NCI-H1694 treated with DMSO at 0.1 percent for 48 hours (cell line): ENCODE data around the gene RAB27B.
"Not testable (repeated sequence)": the region's sequence is repeated elsewhere in the genome, so short reads cannot be mapped to it uniquely, and the experiment has no call there.

Experiments used
- DNase-seq: peaks from one replicate; lab custom pipeline; 2025; lab: John Stamatoyannopoulos, UW

Gene RAB27B

DNA sequence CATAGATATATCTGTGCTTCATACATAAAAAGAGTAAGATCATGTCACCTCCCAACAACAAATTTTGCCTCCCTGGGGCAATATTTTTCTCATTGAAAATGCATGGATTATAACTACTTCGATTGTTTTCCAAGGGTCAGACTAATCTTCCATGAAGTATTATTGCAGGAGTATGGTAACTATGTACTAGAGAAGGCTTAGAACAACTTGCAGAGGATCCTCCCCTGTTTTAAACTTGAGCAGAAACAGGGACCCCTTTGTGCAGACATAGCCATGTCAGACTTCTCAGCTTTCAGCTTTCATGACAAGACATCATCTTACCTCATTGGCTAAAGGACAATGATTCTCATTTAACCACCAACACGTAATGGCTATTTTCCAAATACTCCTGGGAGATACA lies 13.2 kb upstream of the RAB27B start:
- DNase-seq = no peak

DNA sequence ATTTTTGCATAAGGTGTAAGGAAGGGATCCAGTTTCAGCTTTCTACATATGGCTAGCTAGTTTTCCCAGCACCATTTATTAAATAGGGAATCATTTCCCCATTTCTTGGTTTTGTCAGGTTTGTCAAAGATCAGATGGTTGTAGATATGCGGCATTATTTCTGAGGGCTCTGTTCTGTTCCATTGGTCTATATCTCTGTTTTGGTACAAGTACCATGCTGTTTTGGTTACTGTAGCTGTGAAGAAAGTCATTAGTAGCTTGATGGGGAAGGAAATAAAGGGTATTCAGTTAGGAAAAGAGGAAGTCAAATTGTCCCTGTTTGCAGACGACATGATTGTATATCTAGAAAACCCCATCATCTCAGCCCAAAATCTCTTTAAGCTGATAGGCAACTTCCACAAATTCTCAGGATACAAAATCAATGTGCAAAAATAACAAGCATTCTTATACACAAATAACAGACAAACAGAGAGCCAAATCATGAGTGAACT lies 7.4 kb upstream of the RAB27B start:
- not testable (repeated sequence) for DNase-seq

DNA sequence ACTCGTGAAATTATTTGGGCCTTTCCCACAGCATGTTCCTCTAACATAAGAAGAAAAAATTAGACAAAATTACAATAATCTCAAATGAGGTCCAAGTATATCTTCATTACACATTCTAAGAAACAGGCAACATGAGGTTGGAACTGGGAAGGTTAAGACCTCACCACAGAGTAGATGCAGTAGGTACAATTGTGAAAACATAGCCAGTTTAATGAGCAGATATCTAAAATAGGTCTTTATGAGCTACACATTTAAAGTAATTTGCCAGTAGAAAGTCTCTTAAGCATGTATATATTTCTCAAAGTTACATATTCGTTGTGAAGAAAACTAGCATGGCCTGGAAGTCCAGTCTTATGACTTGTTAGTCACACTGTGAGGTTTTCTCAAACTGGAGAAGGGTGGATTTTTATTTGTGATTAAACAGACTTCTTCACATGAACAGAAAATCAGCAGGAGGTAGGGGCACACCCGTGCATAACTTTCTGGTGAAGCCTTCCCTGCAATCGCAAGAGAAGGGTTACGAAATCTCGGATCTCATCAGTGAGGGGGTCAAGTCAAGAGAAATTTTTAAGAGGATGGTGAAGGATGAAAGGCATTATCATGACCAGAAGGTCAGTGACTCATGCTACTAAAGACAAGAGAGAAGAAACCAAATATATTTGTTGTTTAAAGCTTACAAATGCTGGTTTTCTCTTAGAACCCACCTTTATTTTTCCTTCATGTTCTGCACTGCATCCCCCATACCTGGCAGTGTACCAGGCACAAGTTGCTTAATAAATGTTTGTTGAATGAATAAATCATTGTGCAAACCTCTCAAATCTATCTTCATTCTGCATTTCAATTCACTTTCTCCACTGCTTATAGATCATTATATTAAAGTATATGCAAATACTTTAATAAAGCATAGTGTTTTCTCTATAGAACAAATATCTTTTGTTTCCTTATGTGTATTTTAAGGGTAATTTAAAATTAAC lies 5.1 kb upstream of the RAB27B start:
- no peak for DNase-seq

DNA sequence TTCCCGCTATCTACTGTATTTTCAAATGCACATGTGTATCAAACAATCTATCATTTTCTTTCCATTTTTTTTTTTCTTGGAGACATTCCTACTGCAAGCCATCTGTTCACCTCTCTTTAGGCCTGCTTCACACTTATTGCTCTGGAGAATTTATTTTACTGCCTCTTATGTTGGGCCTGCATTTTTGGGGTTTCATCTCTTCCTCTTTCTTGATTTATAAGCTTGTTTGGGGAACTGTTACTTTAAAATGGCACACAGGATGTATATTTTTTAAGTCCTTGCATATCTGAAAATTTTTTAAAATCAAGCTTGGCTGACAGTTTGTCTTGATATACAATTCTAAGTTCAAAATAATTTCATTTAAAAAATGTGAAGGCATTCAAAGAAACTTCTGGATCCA lies 3.5 kb upstream of the RAB27B start:
- DNase-seq = no peak

DNA sequence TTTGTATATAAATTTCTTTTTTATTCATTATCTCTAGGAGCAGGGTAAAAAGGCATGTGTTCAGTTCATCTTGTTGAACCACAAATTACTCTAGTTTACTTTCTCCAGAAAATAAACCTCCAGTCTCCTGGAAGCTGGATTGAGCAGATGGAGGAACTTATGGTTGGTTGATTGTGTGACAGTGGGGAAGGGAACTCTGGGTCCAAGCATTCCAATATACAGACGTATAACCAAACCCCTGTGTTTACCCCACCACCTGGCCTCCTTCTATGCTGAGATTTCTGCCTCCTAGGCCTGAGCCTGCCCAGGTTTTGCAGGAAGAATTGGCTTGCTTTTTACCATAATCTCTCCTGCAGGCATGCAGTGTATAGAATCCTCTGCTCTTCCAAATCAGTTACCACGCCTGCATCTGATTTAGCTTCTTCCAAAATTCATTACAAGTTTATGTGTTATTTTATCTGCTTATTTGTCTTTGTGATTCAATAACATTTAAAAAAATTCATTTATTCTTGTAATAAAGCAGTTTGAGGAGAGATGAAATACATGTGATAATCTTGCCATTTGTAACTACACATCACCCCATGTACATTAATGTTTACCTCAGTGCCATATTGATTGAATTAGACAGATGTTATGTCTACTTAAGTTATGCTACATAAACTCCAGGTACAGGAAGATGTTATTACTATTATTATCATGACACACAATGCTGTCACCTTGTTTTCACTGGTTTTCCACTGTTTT lies 2.5 kb upstream of the RAB27B start:
- no peak for DNase-seq

DNA sequence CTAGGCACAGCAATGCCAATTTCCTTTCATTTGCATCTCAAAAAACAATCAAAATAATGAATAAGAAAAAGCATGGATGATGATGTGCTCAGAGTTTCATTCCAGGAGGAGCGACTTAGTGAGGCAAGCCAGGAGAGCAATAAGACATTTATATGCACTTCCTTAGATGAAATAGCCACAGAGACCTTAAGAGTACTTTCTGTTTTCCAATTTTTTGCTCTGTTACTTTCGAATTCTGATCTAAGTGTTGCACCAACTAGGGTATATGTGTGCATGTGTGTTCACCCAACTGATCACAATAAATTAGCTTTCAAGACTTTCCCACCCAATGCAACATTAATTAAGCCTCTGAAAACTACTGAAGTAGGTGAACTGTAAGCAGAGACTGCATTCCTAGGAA lies 709 bp downstream of the RAB27B start:
- DNase-seq = no peak

DNA sequence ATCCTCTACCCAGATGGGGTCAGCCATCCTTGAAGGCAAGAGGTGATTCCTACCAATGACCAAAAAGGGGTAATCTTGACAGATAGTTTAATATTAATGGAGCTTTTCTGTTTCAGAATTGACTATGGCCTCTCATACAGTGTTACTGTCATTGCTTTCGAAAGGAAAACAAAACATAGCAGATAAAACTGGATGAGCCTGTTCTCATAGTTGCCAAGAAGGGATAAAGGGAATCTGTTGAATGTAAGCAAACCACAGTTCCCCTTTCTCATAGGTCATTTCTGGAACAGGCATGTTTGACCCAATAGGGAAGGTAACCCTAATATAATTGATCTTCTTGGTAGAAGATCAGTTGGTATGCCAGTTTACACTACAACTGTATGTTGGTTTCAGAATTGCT lies 1.6 kb downstream of the RAB27B start:
- no peak for DNase-seq

DNA sequence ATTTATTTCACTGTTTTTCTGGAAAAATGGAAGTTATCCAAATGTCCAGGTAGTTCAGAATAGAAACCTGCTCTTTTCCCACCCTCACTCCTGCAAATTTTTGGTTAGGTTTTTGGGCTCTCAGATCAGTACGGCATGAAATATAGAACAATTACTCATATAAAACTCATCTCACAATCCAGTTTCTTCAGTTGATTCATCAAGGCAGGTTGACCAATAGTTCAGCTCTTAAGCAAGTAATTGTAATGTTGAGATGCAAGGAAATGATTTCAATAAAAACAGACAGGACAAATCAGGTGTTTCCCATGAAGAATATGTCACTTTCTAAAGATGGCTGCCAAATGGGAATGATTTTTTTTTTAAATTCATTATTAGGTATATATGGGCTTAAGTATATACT lies 2.0 kb downstream of the RAB27B start:
- DNase-seq = no peak

DNA sequence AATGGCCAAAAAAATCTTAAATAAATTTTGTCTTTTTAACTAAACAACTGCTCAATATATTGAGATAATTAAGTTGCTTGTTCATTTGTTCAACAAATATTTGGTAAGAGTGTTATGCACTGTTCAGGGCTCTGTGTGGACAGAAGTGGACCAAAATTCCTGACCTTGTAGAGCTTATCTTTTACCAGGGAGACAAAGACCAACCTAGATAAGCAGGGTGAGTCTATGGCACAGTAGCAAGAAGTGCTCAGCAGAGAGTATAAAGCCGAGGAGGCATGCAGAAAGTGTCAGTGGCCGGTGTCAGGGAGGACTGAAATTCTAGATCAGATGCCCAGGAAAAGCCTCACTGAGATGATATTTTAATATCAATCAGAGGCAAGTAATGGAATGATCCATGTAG lies 2.6 kb downstream of the RAB27B start:
- no peak for DNase-seq

DNA sequence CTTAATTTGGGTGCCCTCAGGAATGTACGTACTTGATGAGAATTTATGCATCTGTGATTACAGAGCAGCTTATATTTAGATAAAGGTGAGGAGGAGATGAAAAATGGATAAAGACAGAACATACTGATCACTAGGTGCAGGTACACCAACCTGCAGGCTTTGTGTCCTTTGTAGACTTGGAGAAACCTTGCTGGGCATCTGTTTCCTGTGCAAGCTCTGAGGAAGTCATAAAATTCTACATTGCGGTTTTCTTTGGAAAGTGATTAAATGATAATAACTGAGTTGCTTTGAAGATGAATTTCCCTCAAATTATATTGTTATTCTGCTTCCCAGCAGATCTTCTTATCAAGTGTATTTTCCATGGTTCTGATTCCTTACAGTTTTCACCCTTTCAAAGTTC lies 7.7 kb downstream of the RAB27B start:
- DNase-seq = no peak

DNA sequence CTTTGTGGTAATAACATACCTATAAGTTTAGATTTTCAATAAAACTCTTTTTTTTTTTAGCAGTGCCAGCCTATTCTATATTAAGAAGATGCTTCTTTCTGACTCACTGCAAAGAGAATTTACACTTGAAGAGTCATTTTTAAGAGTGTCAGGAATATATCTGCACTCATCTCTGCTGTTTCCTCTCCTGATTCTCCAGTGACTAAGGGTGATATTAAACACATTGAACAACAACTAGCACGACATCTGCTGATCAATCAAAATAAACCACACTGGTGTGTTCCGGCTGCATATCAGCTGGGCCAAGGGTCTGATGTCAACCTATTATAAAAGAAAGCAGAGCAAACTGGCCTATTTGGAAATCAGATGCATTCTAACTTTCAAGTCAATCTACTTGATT lies 15.0 kb downstream of the RAB27B start:
- DNase-seq = no peak

DNA sequence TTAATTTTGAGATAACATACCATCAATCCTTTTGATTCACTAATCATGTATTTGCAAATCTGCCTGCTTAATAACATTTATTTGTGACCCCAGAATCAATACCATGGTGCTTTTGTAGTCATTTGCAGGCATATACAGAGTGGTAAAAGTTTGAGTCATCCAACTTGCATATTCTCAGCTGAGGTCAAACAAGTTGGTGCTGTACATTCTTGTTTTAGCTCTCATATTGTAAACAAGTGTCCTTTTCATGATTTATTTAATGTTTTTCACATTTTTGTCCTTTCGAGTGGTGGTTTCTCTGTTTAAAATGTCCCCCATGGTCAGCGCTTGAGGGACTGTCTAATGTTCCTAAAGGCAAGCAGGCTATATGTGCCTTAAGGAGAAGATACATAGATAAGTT lies 17.5 kb downstream of the RAB27B start:
- no peak for DNase-seq

DNA sequence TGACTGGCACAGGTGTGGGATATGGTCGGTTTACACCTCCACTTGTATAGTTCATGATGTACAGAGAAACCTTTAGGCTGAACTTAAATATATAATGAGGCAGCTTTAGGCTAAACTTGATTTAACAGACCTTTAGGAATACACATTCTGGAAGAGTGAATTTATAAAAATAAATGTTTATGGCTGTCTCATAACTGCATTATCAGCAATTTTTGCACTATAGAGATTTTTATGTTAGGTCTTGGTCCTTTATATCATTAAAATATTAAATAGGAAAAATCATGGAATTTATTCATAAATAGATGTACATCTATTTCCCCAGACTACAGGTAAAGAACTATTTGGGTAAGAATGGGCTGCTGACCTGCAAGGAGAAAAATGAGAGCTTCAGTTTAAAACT lies 19.8 kb downstream of the RAB27B start:
- no peak for DNase-seq

DNA sequence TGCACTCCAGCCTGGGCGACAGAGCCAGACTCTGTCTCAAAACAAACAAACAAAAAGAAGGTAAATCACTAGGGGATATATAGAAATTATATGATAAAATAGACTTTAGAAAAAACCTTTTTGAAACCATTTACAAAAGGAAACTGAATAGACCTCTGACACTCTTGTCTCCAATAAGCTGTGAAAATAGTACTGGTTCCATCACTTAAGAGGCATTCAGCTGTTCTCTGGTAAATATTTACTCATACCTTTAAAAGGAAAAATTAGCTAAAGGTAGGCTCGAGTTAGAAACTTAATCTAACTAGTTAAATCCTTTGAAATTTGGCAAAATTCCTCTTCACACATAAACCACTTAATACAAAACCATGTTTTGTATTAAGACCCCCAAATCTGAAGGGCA lies 21.4 kb downstream of the RAB27B start:
- DNase-seq = no peak

DNA sequence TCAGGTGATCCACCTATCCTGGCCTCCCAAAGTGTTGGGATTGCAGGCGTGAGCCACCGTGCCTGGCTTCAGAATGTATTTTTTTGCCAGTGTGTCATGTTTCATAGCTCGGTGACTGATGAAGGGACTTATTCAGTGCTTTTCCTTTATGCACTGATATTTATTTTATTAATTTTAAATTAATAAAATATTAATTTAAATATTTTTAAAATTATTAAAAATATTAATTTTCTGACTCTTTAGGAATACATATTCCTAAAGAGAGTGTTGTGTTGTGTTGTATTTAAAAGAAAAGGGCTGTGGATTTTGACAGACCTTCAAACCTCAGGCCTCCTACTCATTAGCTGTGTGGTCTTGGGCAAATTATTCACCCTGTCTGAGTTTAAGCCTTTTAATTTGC lies 22.3 kb downstream of the RAB27B start:
- no peak for DNase-seq

DNA sequence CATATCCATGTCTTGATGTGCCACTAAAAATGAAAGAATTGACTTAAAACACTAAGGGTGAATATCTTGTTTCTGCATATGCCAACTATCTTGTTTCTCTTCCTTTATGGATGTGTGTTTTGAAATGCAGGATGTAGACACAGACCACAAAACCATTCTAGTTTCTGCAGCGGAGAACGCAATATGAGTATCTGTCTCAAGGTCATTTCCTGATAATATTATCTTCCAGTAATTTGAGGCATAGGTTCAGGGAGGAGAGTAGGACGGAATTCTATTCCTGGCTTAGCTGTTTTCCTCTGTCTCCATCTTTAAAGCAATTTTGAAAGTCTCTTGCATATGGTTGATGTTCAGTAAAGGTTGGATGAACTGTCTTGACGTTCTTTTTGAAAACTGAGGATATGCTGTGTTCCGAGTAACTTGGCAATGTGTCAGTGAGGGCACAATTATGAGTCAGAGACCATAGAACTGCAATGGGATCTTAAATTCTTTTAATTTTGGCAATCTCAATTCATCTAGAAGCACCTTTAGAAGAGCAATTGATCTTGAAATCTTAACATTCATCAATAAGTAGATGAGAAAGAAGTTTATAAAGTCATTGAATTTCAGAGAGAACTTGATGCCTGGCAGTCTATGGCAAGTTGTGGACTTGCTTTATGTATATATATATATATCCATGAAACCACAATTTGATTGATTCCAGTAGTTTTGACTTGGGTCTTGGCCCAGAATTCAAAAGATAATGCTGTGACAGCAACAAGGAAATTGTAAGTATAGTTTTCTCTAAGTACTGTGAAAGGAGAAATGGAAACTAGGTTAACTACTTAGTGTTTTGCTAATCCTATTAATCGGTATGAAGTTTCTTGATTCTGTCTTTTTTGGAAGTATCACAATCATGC lies 24.8 kb downstream of the RAB27B start:
- no peak for DNase-seq

DNA sequence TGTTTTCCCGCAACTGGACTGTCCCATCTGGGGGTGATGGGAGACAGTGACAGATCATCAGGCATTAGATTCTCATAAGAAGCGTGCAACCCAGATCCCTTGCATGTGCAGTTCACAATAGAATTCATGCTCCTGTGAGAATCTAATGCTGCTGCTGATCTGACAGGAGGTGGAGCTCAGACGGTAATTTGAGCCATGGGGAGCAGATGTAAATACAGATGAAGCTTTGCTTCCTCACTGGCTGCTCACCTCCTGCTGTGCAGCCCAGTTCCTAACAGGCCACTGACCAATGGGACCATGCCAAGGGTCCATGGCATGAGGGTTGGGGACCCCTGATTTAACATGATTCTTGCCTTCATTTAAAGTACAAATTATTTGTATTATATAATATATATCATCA lies 26.8 kb downstream of the RAB27B start:
- not testable (repeated sequence) for DNase-seq

DNA sequence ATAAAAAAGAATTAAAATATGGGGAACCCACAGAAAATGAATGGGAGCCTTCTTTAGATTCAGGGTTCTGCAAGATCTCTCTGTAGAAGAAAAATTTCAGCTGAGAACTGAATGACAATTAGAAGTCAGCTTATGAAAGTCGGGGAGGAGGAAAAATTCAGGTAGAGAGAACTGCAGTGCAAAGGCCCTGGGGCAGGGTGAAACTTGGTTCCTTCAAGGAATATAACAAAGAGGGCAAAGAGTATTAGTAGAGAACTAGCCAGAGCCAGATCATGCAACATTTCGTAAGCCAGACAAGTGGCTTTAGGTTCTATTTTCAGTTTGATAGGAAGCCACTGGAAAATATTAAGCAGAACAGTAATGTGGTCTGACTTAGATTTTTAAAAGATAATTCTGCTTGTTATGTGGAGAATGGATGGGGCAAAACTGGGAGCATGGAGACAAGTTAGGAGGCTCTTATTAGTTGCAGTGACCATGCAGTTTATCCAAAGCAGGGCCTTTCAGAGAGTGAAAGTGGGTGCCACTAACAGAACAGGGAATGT lies 27.9 kb downstream of the RAB27B start:
- DNase-seq = no peak

DNA sequence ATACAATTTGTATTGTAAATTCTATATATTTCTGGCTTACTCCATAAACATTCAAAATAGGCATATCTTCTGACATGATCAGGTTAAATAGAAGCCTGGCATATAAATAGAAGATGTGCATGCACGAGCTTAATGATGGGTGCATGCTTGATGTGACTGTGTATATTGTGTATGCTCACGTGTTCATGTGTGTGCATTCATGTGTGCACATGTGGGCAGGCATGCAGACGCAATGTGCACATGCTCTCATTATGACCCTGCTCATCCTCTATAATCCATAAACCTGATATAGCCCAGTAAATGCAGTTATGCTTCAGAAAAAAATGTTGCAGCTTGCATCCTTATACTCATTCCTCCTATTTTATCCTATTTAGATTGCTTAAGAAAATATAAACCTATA lies 29.2 kb downstream of the RAB27B start:
- DNase-seq = no peak

DNA sequence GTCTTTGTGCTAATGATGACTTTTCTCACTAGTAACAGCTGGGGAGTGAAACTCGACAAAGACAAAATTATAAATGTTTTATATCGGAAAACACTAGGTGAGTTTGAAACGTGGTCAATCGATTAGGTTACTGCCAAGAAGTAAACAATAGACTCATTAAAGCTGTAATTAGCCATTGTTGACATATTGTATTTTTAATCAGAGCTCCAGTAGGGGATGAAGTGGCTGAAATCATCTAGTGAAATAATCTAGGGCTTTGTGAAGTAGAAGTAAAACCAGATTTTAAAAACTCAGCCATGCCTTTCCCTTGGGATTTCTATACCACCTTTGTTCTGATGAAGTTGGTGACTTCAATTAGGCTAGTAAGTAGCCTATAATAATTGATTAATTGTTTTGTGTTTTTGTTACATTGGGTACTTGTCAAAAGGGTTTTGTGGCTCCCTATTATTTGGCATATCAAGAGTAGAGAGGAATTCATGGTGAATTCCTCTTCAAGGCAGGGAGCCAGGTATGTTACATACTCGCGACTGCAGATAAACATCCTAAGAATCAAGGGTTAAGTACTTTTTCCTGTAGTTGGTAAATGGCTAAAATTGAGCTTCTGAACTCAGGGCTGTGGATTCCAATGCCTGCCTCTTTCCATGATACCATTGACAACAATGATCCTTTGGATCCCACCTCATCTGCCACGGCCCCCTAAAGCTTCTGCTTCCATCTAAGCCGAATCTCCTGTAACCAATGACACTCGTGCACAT lies 31.6 kb downstream of the RAB27B start:
- DNase-seq = no peak

DNA sequence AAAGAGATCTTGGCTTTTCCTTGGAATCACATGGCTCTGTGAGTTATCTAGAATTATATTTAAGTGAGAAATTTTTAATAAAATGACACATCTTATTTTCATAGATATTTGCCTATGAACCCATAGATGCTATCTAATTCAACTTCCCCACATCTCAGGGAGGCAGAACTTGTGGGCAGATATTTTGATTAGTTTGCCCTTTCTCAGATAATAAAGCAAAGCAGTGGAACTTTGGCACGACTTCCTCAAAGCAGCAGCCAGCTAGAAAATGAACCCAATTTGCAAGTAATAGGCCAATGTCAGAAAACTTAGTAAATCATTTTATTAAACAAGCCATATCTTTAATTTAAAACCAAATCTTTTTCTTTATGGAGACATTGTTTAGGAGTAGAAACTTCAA lies 32.7 kb downstream of the RAB27B start:
- no peak for DNase-seq
